ENCODE data around the gene PDE8A.

GRCh38 chr15:85157344-85157743, 175.7 kb downstream of the PDE8A start:
- no peak for TF ChIP-seq MXI1 (IDR thresholded peaks at IDR 0.05; ENCODE audit: borderline replicate concordance, low read depth, low read length)
- no peak for TF ChIP-seq CTCF (conservative IDR thresholded peaks at IDR 0.05; ENCODE audit: low read depth, low read length)
- no peak for TF ChIP-seq SMC3 (IDR thresholded peaks at IDR 0.05; ENCODE audit: low read depth, low read length)
- no peak for TF ChIP-seq POLR2A (IDR thresholded peaks at IDR 0.05; ENCODE audit: low read depth, low read length)
- TF ChIP-seq RAD21 (IDR thresholded peaks at IDR 0.05; ENCODE audit: low read length): no peak
- TF ChIP-seq MAZ (IDR thresholded peaks at IDR 0.05; ENCODE audit: borderline replicate concordance, low read depth, low read length): no peak
- no peak for TF ChIP-seq CHD1 (IDR thresholded peaks at IDR 0.05; ENCODE audit: low read depth, low read length)
- no peak for TF ChIP-seq USF2 (IDR thresholded peaks at IDR 0.05; ENCODE audit: low read depth, low read length)
- TF ChIP-seq MAFK (IDR thresholded peaks at IDR 0.05; ENCODE audit: low read depth, low read length): no peak
- TF ChIP-seq RFX5 (IDR thresholded peaks at IDR 0.05; ENCODE audit: low read depth, low read length): no peak
